ENCODE data around the gene MYD88. TPM values are rescaled to one million over a fixed set of nuclear protein-coding genes. Genes with fewer than 3 reads are reported as not detected.
A peak's percentile ranks its signal among the peaks of the same experiment; 100 is the strongest.

Gene MYD88
- polyA plus RNA-seq, 3 donors = 286 to 427 (median 398) TPM

GRCh38 chr3:38163117-38163840 is 24.8 kb downstream of the MYD88 start:
- H3K27me3 Mint-ChIP-seq (ENCODE audit: low read depth in 3 of 3) = no peaks in the 10 kb centered on the region
- Histone ChIP-seq H4K20me1 (ENCODE audit: insufficient read depth, low read length) (peaks cover 23% of the 10 kb centered on the region), H3K9ac (ENCODE audit: insufficient read depth, low read length, poor library complexity, severe bottlenecking) (peak overlapping the region; percentile 97), H3K4me3 (replicated peaks in 1 of 3; ENCODE audit: low read depth in 2 of 3, low read length in 3 of 3) (no peak overlapping the region), H3K9me3 (replicated peaks in 1 of 2; ENCODE audit: control insufficient read depth in 1 of 2, insufficient read depth in 1 of 2, low read length in 2 of 2) (no peaks in the 10 kb centered on the region), H3K79me2 (ENCODE audit: insufficient read depth, low read length) (peaks cover 28% of the 10 kb centered on the region), H3K4me2 (replicated peaks; ENCODE audit: extremely low read depth, low read length, poor library complexity, severe bottlenecking) (no peak overlapping the region), H3K36me3 (replicated peaks in 1 of 2; ENCODE audit: control insufficient read depth in 1 of 2, insufficient read depth in 2 of 2, low read length in 2 of 2) (no peaks in the 10 kb centered on the region), H3K27me3 (ENCODE audit: control insufficient read depth in 2 of 2, insufficient read depth in 2 of 2, low read length in 2 of 2) (no peaks in the 10 kb centered on the region), H2AFZ (ENCODE audit: insufficient read depth, low read depth, low read length, poor library complexity, severe bottlenecking) (no peak overlapping the region), H3K4me1 (ENCODE audit: control insufficient read depth in 1 of 2, insufficient read depth in 2 of 2, low read length in 2 of 2) (peaks cover 28 to 41% of the 10 kb centered on the region in 2 donors), H3K27ac (ENCODE audit: low read depth in 1 of 2, low read length in 2 of 2) (peak overlapping the region in 1 of 2 donors; percentile 99)
- WGBS (ENCODE audit: insufficient coverage) = 95% methylated on average over 4 of the region's 12 CpGs
- peaks cover 42% of the 10 kb centered on the region for H3K4me1 Mint-ChIP-seq
- H3K4me3 Mint-ChIP-seq = no peak overlapping the region
- H3K36me3 Mint-ChIP-seq = peaks cover 8 to 15% of the 10 kb centered on the region in 2 donors
- TF ChIP-seq CTCF (IDR thresholded peaks at IDR 0.05) = no peak
- intact Hi-C loops (cut with micrococcal nuclease) = no loop called here
- H3K27ac Mint-ChIP-seq = peak overlapping the region; percentile 23 to 100 (median 100)
- no peaks in the 10 kb centered on the region for H3K9me3 Mint-ChIP-seq
- DNase-seq = no peak

GRCh38 chr3:38163841-38164642 is 25.6 kb downstream of the MYD88 start:
- Histone ChIP-seq H3K27me3 (ENCODE audit: control insufficient read depth in 2 of 2, insufficient read depth in 2 of 2, low read length in 2 of 2) (no peaks in the 10 kb centered on the region), H2AFZ (ENCODE audit: insufficient read depth, low read depth, low read length, poor library complexity, severe bottlenecking) (peak overlapping the region; percentile 29), H3K9me3 (replicated peaks in 1 of 2; ENCODE audit: control insufficient read depth in 1 of 2, insufficient read depth in 1 of 2, low read length in 2 of 2) (no peaks in the 10 kb centered on the region), H3K79me2 (ENCODE audit: insufficient read depth, low read length) (peaks cover 36% of the 10 kb centered on the region), H3K36me3 (replicated peaks in 1 of 2; ENCODE audit: control insufficient read depth in 1 of 2, insufficient read depth in 2 of 2, low read length in 2 of 2) (no peaks in the 10 kb centered on the region), H3K4me3 (replicated peaks in 1 of 3; ENCODE audit: low read depth in 2 of 3, low read length in 3 of 3) (peak overlapping the region; percentile 32 to 71 (median 34)), H3K27ac (ENCODE audit: low read depth in 1 of 2, low read length in 2 of 2) (peak overlapping the region; percentile 96 to 99), H3K4me1 (ENCODE audit: control insufficient read depth in 1 of 2, insufficient read depth in 2 of 2, low read length in 2 of 2) (peaks cover 21 to 40% of the 10 kb centered on the region in 2 donors), H3K9ac (ENCODE audit: insufficient read depth, low read length, poor library complexity, severe bottlenecking) (peak overlapping the region; percentile 97), H4K20me1 (ENCODE audit: insufficient read depth, low read length) (peaks cover 30% of the 10 kb centered on the region), H3K4me2 (replicated peaks; ENCODE audit: extremely low read depth, low read length, poor library complexity, severe bottlenecking) (peak overlapping the region; percentile 70)
- no peaks in the 10 kb centered on the region for H3K27me3 Mint-ChIP-seq (ENCODE audit: low read depth in 3 of 3)
- H3K27ac Mint-ChIP-seq = peak overlapping the region; percentile 99 to 100 (median 100)
- H3K4me1 Mint-ChIP-seq = peaks cover 43% of the 10 kb centered on the region
- DNase-seq = no peak
- peaks cover 9 to 17% of the 10 kb centered on the region in 2 donors for H3K36me3 Mint-ChIP-seq
- no peak for TF ChIP-seq CTCF (IDR thresholded peaks at IDR 0.05)
- no peaks in the 10 kb centered on the region for H3K9me3 Mint-ChIP-seq
- H3K4me3 Mint-ChIP-seq = peak overlapping the region; percentile 86 to 94
- intact Hi-C loops (cut with micrococcal nuclease) = loop anchor here in 1 of 2 donors (1.0 to 2.0 kb wide), 2 partner anchors 10 to 25 kb away; partner anchors contain the start of gene MYD88
- WGBS (ENCODE audit: insufficient coverage) = 60% methylated on average over 15 of the region's 24 CpGs

All from CD14-positive monocyte (primary cell).